ENCODE data around the gene IGSF21.

- TF ChIP-seq CTCF (IDR thresholded peaks at IDR 0.05), result no peak
- no peak for TF ChIP-seq POLR2A (IDR thresholded peaks at IDR 0.05)
Observed at GRCh38 chr1:18191481-18192155, 84.0 kb downstream of the IGSF21 start.
